ENCODE measurements around the gene NDUFAF8. TPM values are rescaled to one million over a fixed set of nuclear protein-coding genes. Genes with fewer than 3 reads are reported as not detected.

NDUFAF8 gene
- total and polyA plus RNA-seq, 10 of the 15 experiments (the other 5 are each of a cell fraction or from before 2014, with no cell fraction given), result 22.0 to 307 (median 106) TPM

- TF ChIP-seq NFYA (IDR thresholded peaks at IDR 0.05; ENCODE audit: borderline replicate concordance, low read depth, low read length) (peak; percentile 81), CEBPZ (IDR thresholded peaks at IDR 0.05; ENCODE audit: low read depth, low read length) (peak; percentile 96), POLR2A (IDR thresholded peaks at IDR 0.05; ENCODE audit: low read depth, low read length) (peak; percentile 79), PKNOX1 (IDR thresholded peaks at IDR 0.05) (peak; percentile 100), NFXL1 (IDR thresholded peaks at IDR 0.05; ENCODE audit: borderline replicate concordance) (0 out of 2 replicates have a peak, but pooled peaks have one; percentile 26), KLF5 (IDR thresholded peaks at IDR 0.05; ENCODE audit: partially characterized antibody) (peak; percentile 91), USF2 (IDR thresholded peaks at IDR 0.05; ENCODE audit: borderline replicate concordance, low read depth, low read length) (no peak), NFYB (IDR thresholded peaks at IDR 0.05; ENCODE audit: insufficient read depth, low read depth, low read length) (peak; percentile 98), STAT1 (conservative IDR thresholded peaks at IDR 0.05) (peak; percentile 49; the same call in 1 of the 2 replicates), SIX5 (IDR thresholded peaks at IDR 0.05; ENCODE audit: low read depth, low read length, severe bottlenecking) (peak; percentile 78), RBBP5 (conservative IDR thresholded peaks at IDR 0.05) (no peak), CUX1 (IDR thresholded peaks at IDR 0.05; ENCODE audit: insufficient replicate concordance, low read depth, low read length) (no peak), RCOR1 (conservative IDR thresholded peaks at IDR 0.05; ENCODE audit: low read depth, low read length) (0 out of 2 replicates have a peak, but pooled peaks have one; percentile 45), ELK1 (IDR thresholded peaks at IDR 0.05; ENCODE audit: low read depth, low read length) (no peak; the same call in 1 of the 2 replicates), FOS (IDR thresholded peaks at IDR 0.05; ENCODE audit: borderline replicate concordance, extremely low read depth, insufficient read length) (peak; percentile 99), ZNF384 (IDR thresholded peaks at IDR 0.05; ENCODE audit: borderline replicate concordance, low read depth, low read length) (no peak), RUNX3 (IDR thresholded peaks at IDR 0.05; ENCODE audit: low read length) (peak; percentile 32; the same call in 1 of the 2 replicates)
Measured at GRCh38 chr17:81238815-81239713, at the start of gene NDUFAF8, which contains the start of gene TEPSIN (continued).

Data from GM12878 (cell line).